ENCODE measurements around the gene ZBTB5.
"Not testable (repeated sequence)": the region's sequence is repeated elsewhere in the genome, so short reads cannot be mapped to it uniquely, and the experiment has no call there.

GRCh38 chr9:37467530-37467929 lies 2.3 kb upstream of the ZBTB5 start:
- not testable (repeated sequence) for TF ChIP-seq CTCF (IDR thresholded peaks at IDR 0.05 in 4 of 5, conservative IDR thresholded peaks at IDR 0.05 in 1 of 5); POLR2A (IDR thresholded peaks at IDR 0.05)

Measured in gastrocnemius medialis (tissue), 4 donors.